Peyer's patch (tissue), 4 donors: Measurements from ENCODE around the gene AKNA. TPM values are rescaled to one million over a fixed set of nuclear protein-coding genes. Genes with fewer than 3 reads are reported as not detected.

Experiments
- DNase-seq, 3 donors: peaks; one replicate each; pipeline ENCODE4 v3.0.0-alpha.2; 2017 to 2019
- H3K27ac ChIP-seq, 4 donors: fragments of 200-600 bp; sonication (generic); one replicate each; pipeline ENCODE4 v1.5.1; 2016 to 2019
- H3K27me3 ChIP-seq, 2 donors: fragments of 200-600 bp; sonication (generic); one replicate each; pipeline ENCODE4 v1.5.1; 2019
- H3K36me3 ChIP-seq, 3 donors: fragments of 200-600 bp; sonication (generic); one replicate each; pipeline ENCODE4 v1.5.1; 2016 to 2019
- H3K4me1 ChIP-seq, 4 donors: fragments of 200-600 bp; sonication (generic); one replicate each; pipeline ENCODE4 v1.5.1; 2016 to 2019
- H3K4me3 ChIP-seq, 4 donors: fragments of 200-600 bp; sonication (generic); 1 replicate in 3 of 4; 2 replicates in 1 of 4; pipeline ENCODE4 v1.5.1; 2016 to 2019; ENCODE audit warnings: mild to moderate bottlenecking in 1 of 4
- H3K9me3 ChIP-seq, 4 donors: fragments of 200-600 bp; sonication (generic); one replicate each; pipeline ENCODE4 v1.5.1; 2016 to 2019; ENCODE audit warnings: mild to moderate bottlenecking in 1 of 4
- CTCF ChIP-seq, 6 experiments: fragments of 450-650 bp in 4 of 6; fragments of 200-600 bp in 2 of 6; sonication (generic) in 1 of 6; IDR thresholded peaks; one replicate each; pipeline ENCODE4 v1.5.1; 2017 to 2019; ENCODE audit warnings: antibody characterized with exemption in 6 of 6, mild to moderate bottlenecking in 3 of 6, moderate library complexity in 1 of 6
- POLR2A ChIP-seq, 2 donors: fragments of 450-650 bp; IDR thresholded peaks; one replicate each; pipeline ENCODE4 v1.5.1; 2017; ENCODE audit warnings: antibody characterized with exemption in 2 of 2, mild to moderate bottlenecking in 2 of 2, moderate library complexity in 2 of 2
- total RNA-seq, 4 donors: library from RNA; depleted of rRNA; stranded (reverse); fragments of >200 nt; gene quantifications; one replicate each; pipeline ENCODE4 v1.1.0, GENCODE V29; 2016

AKNA gene
- total RNA-seq, 4 donors from 2014 or later = 41.7 to 174 (median 75.0) TPM

- DNase-seq = peak in 2 of 3 donors; percentile 7 to 25
- no peak for TF ChIP-seq CTCF (IDR thresholded peaks at IDR 0.05)
- no peak for TF ChIP-seq POLR2A (IDR thresholded peaks at IDR 0.05)
- H3K4me3 ChIP-seq = no peak overlapping the region
- H3K4me1 ChIP-seq = no peaks in the 10 kb centered on the region
- H3K27me3 ChIP-seq = no peaks in the 10 kb centered on the region
- no peaks in the 10 kb centered on the region for H3K36me3 ChIP-seq
- no peak overlapping the region for H3K27ac ChIP-seq
- no peaks in the 10 kb centered on the region for H3K9me3 ChIP-seq
Measured at GRCh38 chr9:114300153-114300845, 87.5 kb downstream of the AKNA start.

GRCh38 chr9:114299286-114300152, 88.3 kb downstream of the AKNA start:
- Histone ChIP-seq H3K4me3 (no peak overlapping the region), H3K36me3 (no peaks in the 10 kb centered on the region), H3K4me1 (no peaks in the 10 kb centered on the region), H3K27me3 (no peaks in the 10 kb centered on the region), H3K9me3 (peaks cover 0 to 3% (median 0%) of the 10 kb centered on the region in 4 donors), H3K27ac (no peak overlapping the region)
- TF ChIP-seq POLR2A (IDR thresholded peaks at IDR 0.05) = no peak
- DNase-seq = peak in 1 of 3 donors; percentile 18

- no peak for DNase-seq
- H3K4me3 ChIP-seq = no peak overlapping the region
- no peaks in the 10 kb centered on the region for H3K36me3 ChIP-seq
- no peaks in the 10 kb centered on the region for H3K4me1 ChIP-seq
- H3K9me3 ChIP-seq = peaks cover 0 to 4% (median 0%) of the 10 kb centered on the region in 4 donors
- H3K27ac ChIP-seq = no peak overlapping the region
- H3K27me3 ChIP-seq = no peaks in the 10 kb centered on the region
- TF ChIP-seq CTCF (IDR thresholded peaks at IDR 0.05) (no peak), POLR2A (IDR thresholded peaks at IDR 0.05) (no peak)
Measured at GRCh38 chr9:114296338-114296737, 91.4 kb downstream of the AKNA start.

- no peaks in the 10 kb centered on the region for H3K27me3 ChIP-seq
- no peak overlapping the region for H3K4me3 ChIP-seq
- no peaks in the 10 kb centered on the region for H3K36me3 ChIP-seq
- H3K27ac ChIP-seq = no peak overlapping the region
- H3K9me3 ChIP-seq = peaks cover 0 to 4% (median 0%) of the 10 kb centered on the region in 4 donors
- TF ChIP-seq POLR2A (IDR thresholded peaks at IDR 0.05) = no peak
- TF ChIP-seq CTCF (IDR thresholded peaks at IDR 0.05) = no peak
- no peak for DNase-seq
- no peaks in the 10 kb centered on the region for H3K4me1 ChIP-seq
Measured at GRCh38 chr9:114294664-114295063, 93.1 kb downstream of the AKNA start.

GRCh38 chr9:114291886-114292590, 95.7 kb downstream of the AKNA start:
- H3K27ac ChIP-seq = no peak overlapping the region
- DNase-seq = peak in 2 of 3 donors; percentile 10 to 20
- TF ChIP-seq CTCF (IDR thresholded peaks at IDR 0.05) (no peak), POLR2A (IDR thresholded peaks at IDR 0.05) (no peak)
- no peak overlapping the region for H3K4me3 ChIP-seq
- H3K9me3 ChIP-seq = peaks cover 0 to 4% (median 0%) of the 10 kb centered on the region in 4 donors
- H3K27me3 ChIP-seq = no peaks in the 10 kb centered on the region
- H3K4me1 ChIP-seq = no peaks in the 10 kb centered on the region
- H3K36me3 ChIP-seq = no peaks in the 10 kb centered on the region
